Measurements from ENCODE around the gene FOXN4. TPM values are rescaled to one million over a fixed set of nuclear protein-coding genes. Genes with fewer than 3 reads are reported as not detected.

The FOXN4 gene
- total RNA-seq, 1 donor from 2014 or later = not detected

GRCh38 chr12:109336593-109336992, 27.5 kb upstream of the FOXN4 start:
- intact Hi-C loops (cut with DNase I) = no loop called here
- Histone ChIP-seq H3K27ac (no peak overlapping the region), H3K9me3 (no peaks in the 10 kb centered on the region), H3K27me3 (no peaks in the 10 kb centered on the region), H3K4me3 (no peak overlapping the region), H3K36me3 (no peaks in the 10 kb centered on the region), H3K4me1 (no peaks in the 10 kb centered on the region)
- DNase-seq (ENCODE audit: extremely low spot score in 2 of 2) = no peak
- no peak for TF ChIP-seq POLR2AphosphoS5 (IDR thresholded peaks at IDR 0.05; ENCODE audit: insufficient read depth in 1 of 2, low read depth in 1 of 2)
- TF ChIP-seq POLR2A (IDR thresholded peaks at IDR 0.05) = no peak
- TF ChIP-seq CTCF (IDR thresholded peaks at IDR 0.05) = no peak

- intact Hi-C loops (cut with DNase I) = no loop called here
- Histone ChIP-seq H3K27ac (no peak overlapping the region), H3K36me3 (no peaks in the 10 kb centered on the region), H3K27me3 (no peaks in the 10 kb centered on the region), H3K4me1 (no peaks in the 10 kb centered on the region), H3K4me3 (no peak overlapping the region), H3K9me3 (no peaks in the 10 kb centered on the region)
- TF ChIP-seq POLR2AphosphoS5 (IDR thresholded peaks at IDR 0.05; ENCODE audit: insufficient read depth in 1 of 2, low read depth in 1 of 2) (no peak), CTCF (IDR thresholded peaks at IDR 0.05) (no peak), POLR2A (IDR thresholded peaks at IDR 0.05) (no peak)
- DNase-seq (ENCODE audit: extremely low spot score in 2 of 2) = no peak
Measured at GRCh38 chr12:109334887-109335286, 25.8 kb upstream of the FOXN4 start.

GRCh38 chr12:109331301-109331952, 22.3 kb upstream of the FOXN4 start:
- Histone ChIP-seq H3K27ac (no peak overlapping the region), H3K4me3 (no peak overlapping the region), H3K36me3 (no peaks in the 10 kb centered on the region), H3K4me1 (no peaks in the 10 kb centered on the region), H3K27me3 (no peaks in the 10 kb centered on the region), H3K9me3 (no peaks in the 10 kb centered on the region)
- no peak for DNase-seq (ENCODE audit: extremely low spot score in 2 of 2)
- TF ChIP-seq POLR2A (IDR thresholded peaks at IDR 0.05) (no peak), POLR2AphosphoS5 (IDR thresholded peaks at IDR 0.05; ENCODE audit: insufficient read depth in 1 of 2, low read depth in 1 of 2) (no peak), CTCF (IDR thresholded peaks at IDR 0.05) (no peak)
- intact Hi-C loops (cut with DNase I) = no loop called here

- H3K4me1 ChIP-seq = no peaks in the 10 kb centered on the region
- DNase-seq (ENCODE audit: extremely low spot score in 2 of 2) = no peak
- no peaks in the 10 kb centered on the region for H3K36me3 ChIP-seq
- intact Hi-C loops (cut with DNase I) = no loop called here
- H3K27ac ChIP-seq = no peak overlapping the region
- no peaks in the 10 kb centered on the region for H3K27me3 ChIP-seq
- H3K4me3 ChIP-seq = no peak overlapping the region
- no peaks in the 10 kb centered on the region for H3K9me3 ChIP-seq
- TF ChIP-seq POLR2AphosphoS5 (IDR thresholded peaks at IDR 0.05; ENCODE audit: insufficient read depth in 1 of 2, low read depth in 1 of 2) (no peak), CTCF (IDR thresholded peaks at IDR 0.05) (no peak), POLR2A (IDR thresholded peaks at IDR 0.05) (no peak)
Measured at GRCh38 chr12:109330282-109331230, 21.5 kb upstream of the FOXN4 start.

- H3K9me3 ChIP-seq = no peaks in the 10 kb centered on the region
- TF ChIP-seq POLR2A (IDR thresholded peaks at IDR 0.05) (no peak), POLR2AphosphoS5 (IDR thresholded peaks at IDR 0.05; ENCODE audit: insufficient read depth in 1 of 2, low read depth in 1 of 2) (no peak), CTCF (IDR thresholded peaks at IDR 0.05) (no peak)
- DNase-seq (ENCODE audit: extremely low spot score in 2 of 2) = no peak
- H3K27me3 ChIP-seq = no peaks in the 10 kb centered on the region
- H3K4me1 ChIP-seq = no peaks in the 10 kb centered on the region
- H3K4me3 ChIP-seq = no peak overlapping the region
- no peak overlapping the region for H3K27ac ChIP-seq
- H3K36me3 ChIP-seq = no peaks in the 10 kb centered on the region
- intact Hi-C loops (cut with DNase I) = no loop called here
Measured at GRCh38 chr12:109329686-109330085, 20.6 kb upstream of the FOXN4 start.

Measured in vagina (tissue), 2 donors.